Stimulated activated CD8-positive, alpha-beta memory T cell treated with anti-CD3 and anti-CD28 coated beads, Interleukin-2, amount 100 ng/mL, for 1 hour (primary cell): Measurements from ENCODE around the gene AQP10.
"Not testable (repeated sequence)": the region's sequence is repeated elsewhere in the genome, so short reads cannot be mapped to it uniquely, and the experiment has no call there.

Experiments
- DNase-seq, 2 donors: peaks; one replicate each; pipeline ENCODE4 v3.0.0-alpha.2; 2020; ENCODE audit warnings: low read depth in 2 of 2

Gene AQP10

DNA sequence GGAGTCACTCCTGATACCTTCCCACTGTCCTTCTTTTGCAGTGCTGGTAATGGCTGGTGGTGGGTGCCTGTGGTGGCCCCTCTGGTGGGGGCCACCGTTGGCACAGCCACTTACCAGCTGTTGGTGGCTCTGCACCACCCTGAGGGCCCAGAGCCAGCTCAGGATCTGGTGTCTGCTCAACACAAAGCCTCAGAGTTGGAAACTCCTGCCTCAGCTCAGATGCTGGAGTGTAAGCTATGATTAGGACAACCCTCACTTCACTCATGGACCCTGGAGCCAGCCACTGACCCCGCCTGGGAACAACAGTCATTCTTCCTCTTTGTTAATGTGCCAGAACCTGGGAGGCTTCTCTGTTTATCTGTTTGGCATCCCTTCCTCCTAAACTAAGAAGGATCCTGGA is 3.3 kb downstream of the AQP10 start:
- no peak for DNase-seq

GRCh38 chr1:154324669-154325582 is 4.0 kb downstream of the AQP10 start, which contains the start of gene ATP8B2:
Gene ATP8B2 (plus strand): TSS chr1:154325525. CDS start chr1:154328142, 2,617 bp downstream.
- peak; percentile 54 to 63 for DNase-seq

DNA sequence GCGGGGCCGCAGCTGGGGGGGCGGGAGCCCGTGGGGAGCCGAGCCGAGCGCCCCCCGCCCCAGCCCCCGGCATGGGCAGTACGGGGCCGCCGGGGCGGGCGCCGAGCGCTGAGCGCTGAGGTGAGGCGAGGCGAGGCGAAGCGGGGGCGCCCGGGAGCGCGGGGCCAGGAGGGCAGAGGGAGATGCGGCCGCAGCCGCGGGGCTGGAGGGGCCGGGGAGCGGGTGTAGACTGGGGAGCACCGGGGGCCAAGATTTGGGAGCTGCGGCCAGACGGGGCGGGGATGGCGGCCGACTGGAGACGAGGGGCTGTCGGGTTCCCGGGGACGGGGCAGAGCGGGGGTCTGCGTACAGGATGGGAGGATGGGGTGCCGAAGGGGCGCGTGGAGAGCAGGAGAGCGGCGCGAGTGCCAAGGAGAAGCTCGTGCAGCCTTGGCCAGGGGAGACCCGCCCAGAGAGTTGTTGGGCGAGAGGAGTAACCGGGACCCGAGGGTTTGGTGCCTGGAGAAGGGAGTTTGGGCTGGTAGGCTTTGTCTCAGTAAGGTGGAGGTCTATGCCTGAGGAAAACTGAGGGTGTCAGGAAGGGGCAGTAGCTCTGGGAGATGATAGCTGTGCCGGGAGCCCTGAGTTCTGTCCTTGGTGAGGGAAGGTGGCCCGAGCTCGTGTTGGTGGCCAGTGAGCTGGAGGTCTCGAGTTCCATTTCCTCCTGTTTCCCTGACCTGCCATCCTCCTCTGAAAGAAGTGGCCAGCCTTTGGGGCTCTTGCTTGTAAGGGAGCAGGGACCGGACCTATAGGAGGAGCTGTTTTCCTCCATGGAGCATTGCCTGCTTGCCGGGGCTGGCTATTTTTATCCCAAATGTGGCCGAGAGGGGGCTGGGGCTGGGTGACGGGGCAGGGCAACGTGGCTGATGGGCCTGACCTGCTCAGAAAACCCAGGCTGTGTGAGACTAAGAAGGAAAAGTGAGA is 5.0 kb downstream of the AQP10 start:
- DNase-seq, result no peak

GRCh38 chr1:154326546-154327465 is 5.9 kb downstream of the AQP10 start:
- DNase-seq, result no peak

GRCh38 chr1:154327466-154328317 is 6.8 kb downstream of the AQP10 start:
- DNase-seq, result no peak

GRCh38 chr1:154328318-154329151 is 7.6 kb downstream of the AQP10 start:
- peak; percentile 74 to 82 for DNase-seq

GRCh38 chr1:154329152-154329521 is 8.2 kb downstream of the AQP10 start:
- DNase-seq, result no peak

DNA sequence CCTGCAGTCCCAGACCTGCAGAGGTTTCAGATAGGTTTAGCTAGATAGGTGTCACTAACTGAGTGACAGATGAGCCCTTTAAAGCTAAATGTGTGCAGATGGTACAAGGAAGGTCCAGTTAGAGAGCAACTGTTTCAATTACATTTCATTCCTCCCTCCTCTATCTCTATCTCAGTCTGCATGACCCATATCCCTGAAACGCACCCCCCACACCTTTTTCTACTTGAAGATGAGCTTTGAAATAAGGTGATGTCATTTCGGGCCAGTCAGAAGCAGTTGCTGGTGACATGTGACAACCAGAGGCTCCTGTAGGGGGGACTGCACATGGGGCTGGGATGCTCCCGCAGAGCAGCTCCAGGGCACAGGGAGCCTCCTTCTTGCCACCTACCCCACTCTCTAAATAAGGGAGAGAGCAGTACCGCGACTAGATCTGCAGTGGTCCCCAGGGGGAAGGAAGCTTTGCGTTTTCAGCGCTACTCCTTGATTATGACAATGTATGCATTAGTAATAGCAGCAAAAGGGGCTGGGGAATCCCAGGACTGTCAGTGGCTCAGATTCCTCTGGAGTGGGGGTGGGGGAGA is 8.7 kb downstream of the AQP10 start:
- DNase-seq, result no peak

DNA sequence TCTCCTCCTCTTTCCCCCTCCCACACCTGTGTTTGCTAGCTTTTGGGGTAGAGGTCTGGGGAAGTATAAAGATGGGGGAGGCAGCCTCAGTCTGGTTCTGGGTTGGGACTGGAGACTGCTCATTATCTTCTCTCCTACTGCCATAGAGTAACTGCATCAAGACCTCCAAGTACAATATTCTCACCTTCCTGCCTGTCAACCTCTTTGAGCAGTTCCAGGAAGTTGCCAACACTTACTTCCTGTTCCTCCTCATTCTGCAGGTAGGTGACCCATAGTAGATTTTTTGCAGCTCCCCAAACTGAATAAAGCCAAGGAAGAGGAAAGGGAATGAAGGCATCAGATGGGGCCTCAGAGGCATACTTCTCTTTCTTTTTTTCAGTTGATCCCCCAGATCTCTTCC is 9.8 kb downstream of the AQP10 start:
- no peak for DNase-seq

GRCh38 chr1:154334079-154335024 is 13.5 kb downstream of the AQP10 start:
- DNase-seq, result no peak

- DNase-seq, result peak; percentile 79 to 87
Measured at GRCh38 chr1:154335025-154335714, 14.3 kb downstream of the AQP10 start.

DNA sequence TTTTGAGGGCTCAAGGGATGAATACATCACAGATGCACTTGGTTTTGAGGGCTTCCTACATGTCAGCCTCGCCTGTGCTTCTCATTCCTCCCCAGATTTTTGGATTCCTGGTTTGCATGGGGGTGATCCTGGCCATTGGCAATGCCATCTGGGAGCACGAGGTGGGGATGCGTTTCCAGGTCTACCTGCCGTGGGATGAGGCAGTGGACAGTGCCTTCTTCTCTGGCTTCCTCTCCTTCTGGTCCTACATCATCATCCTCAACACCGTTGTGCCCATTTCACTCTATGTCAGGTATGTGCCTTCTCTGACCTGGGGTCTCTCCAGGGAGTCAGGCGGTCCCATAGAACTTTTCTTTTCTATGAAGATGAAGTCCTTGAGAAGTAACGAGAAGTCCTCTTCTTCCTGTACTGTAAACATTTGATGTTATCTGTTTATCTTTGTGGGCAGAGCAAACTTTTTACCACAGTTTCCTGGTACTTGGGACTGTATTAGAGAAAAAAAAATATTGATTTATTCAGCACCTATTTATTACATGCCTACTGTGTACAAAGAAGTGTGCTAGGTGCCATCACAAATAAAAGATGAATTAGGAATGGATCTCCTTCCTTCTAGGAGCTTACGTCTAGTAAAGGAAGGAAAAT is 16.5 kb downstream of the AQP10 start:
- DNase-seq, result no peak

DNA sequence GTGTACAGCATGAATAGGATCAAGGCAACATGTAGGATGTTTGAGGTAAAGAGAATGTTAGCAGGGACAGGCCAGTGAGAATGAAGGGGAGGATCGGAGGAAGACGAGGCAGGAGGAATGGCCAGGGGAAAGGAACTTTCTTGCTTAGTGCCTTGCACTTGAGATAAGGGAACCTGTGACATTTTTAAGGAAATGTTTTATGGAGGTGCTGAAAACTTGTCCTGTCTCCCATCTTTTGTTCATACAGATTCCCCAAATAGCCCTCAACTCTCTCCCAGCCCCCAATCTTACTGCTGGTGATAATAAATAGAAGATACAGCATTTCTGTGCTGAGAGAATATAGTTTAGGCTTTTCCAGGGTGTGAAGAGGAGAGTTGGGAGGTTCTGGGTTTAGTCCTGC is 18.0 kb downstream of the AQP10 start:
- no peak for DNase-seq

GRCh38 chr1:154341366-154341765 is 20.5 kb downstream of the AQP10 start:
- DNase-seq, result not testable (repeated sequence)

DNA sequence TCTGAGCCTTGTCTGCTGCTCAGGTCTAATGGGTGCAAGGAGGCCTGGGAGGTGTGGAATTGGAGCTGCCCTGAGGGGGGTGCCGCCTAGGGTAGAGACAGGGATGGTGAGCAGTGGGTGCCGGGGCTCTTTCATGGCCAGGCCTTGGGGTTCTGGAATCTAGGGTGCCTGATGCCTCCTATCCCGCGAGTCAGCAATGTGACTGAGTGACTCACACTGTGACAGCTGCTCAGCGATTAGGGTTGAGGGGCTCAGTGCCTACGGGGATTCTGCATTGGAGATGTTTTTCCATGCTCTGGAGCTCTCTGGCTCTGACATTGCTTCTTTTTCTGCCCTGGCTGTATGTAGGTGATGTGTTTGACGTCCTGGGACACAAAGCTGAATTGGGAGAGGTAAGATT is 21.2 kb downstream of the AQP10 start:
- no peak for DNase-seq

GRCh38 chr1:154342836-154343472 is 22.1 kb downstream of the AQP10 start:
- DNase-seq, result peak; percentile 45 to 62
